Measurements from ENCODE around the gene RNF4. TPM values are rescaled to one million over a fixed set of nuclear protein-coding genes. Genes with fewer than 3 reads are reported as not detected.
"Not testable (repeated sequence)": the region's sequence is repeated elsewhere in the genome, so short reads cannot be mapped to it uniquely, and the experiment has no call there.

Gene RNF4
- total and polyA plus RNA-seq, 2 experiments from 2014 or later = 56.8 to 58.7 TPM

GRCh38 chr4:2510351-2511259, 41.7 kb downstream of the RNF4 start:
- H3K36me3 ChIP-seq = peaks cover 30% of the 10 kb centered on the region
- TF ChIP-seq CTCF (IDR thresholded peaks at IDR 0.05; ENCODE audit: low read depth, low read length) = no peak
- DNase-seq (ENCODE audit: low read depth in 1 of 2, low spot score in 1 of 2) = no peak

GRCh38 chr4:2511645-2512131, 42.8 kb downstream of the RNF4 start:
- Histone ChIP-seq H3K4me1 (ENCODE audit: low read depth) (no peaks in the 10 kb centered on the region), H3K36me3 (peaks cover 30% of the 10 kb centered on the region), H3K9me3 (ENCODE audit: low read depth) (no peaks in the 10 kb centered on the region), H3K27ac (no peak overlapping the region), H3K4me3 (no peak overlapping the region), H3K27me3 (no peaks in the 10 kb centered on the region)
- no peak for TF ChIP-seq CTCF (IDR thresholded peaks at IDR 0.05; ENCODE audit: low read depth, low read length)
- no peak for DNase-seq (ENCODE audit: low read depth in 1 of 2, low spot score in 1 of 2)

More at GRCh38 chr4:2510351-2511259, 41.7 kb downstream of the RNF4 start:
- Histone ChIP-seq H3K4me3 (no peak overlapping the region), H3K4me1 (ENCODE audit: low read depth) (no peaks in the 10 kb centered on the region), H3K9me3 (ENCODE audit: low read depth) (no peaks in the 10 kb centered on the region), H3K27ac (no peak overlapping the region), H3K27me3 (no peaks in the 10 kb centered on the region)

- no peak overlapping the region for H3K4me3 ChIP-seq
- no peak overlapping the region for H3K27ac ChIP-seq
- H3K36me3 ChIP-seq = peaks cover 30% of the 10 kb centered on the region
- no peak for TF ChIP-seq CTCF (IDR thresholded peaks at IDR 0.05; ENCODE audit: low read depth, low read length)
- DNase-seq (ENCODE audit: low read depth in 1 of 2, low spot score in 1 of 2) = no peak
- H3K9me3 ChIP-seq (ENCODE audit: low read depth) = no peaks in the 10 kb centered on the region
- no peaks in the 10 kb centered on the region for H3K27me3 ChIP-seq
- no peaks in the 10 kb centered on the region for H3K4me1 ChIP-seq (ENCODE audit: low read depth)
Observed at GRCh38 chr4:2512396-2513135, 43.7 kb downstream of the RNF4 start.

- H3K27me3 ChIP-seq; DNase-seq (ENCODE audit: low read depth in 1 of 2, low spot score in 1 of 2); H3K27ac ChIP-seq; H3K9me3 ChIP-seq (ENCODE audit: low read depth); H3K4me1 ChIP-seq (ENCODE audit: low read depth); H3K4me3 ChIP-seq: not testable (repeated sequence)
- H3K36me3 ChIP-seq = peaks cover 26% of the 10 kb centered on the region
Observed at GRCh38 chr4:2514193-2514592, 45.3 kb downstream of the RNF4 start.

- H3K27ac ChIP-seq; H3K4me3 ChIP-seq; H3K4me1 ChIP-seq (ENCODE audit: low read depth); H3K9me3 ChIP-seq (ENCODE audit: low read depth); H3K27me3 ChIP-seq; DNase-seq (ENCODE audit: low read depth in 1 of 2, low spot score in 1 of 2): not testable (repeated sequence)
- peaks cover 24% of the 10 kb centered on the region for H3K36me3 ChIP-seq
Observed at GRCh38 chr4:2514944-2515343, 46.0 kb downstream of the RNF4 start.

- Histone ChIP-seq H3K4me1 (ENCODE audit: low read depth) (no peaks in the 10 kb centered on the region), H3K36me3 (peaks cover 19% of the 10 kb centered on the region), H3K27ac (peak overlapping the region; percentile 51), H3K9me3 (ENCODE audit: low read depth) (no peaks in the 10 kb centered on the region), H3K27me3 (no peaks in the 10 kb centered on the region), H3K4me3 (no peak overlapping the region)
- no peak for TF ChIP-seq CTCF (IDR thresholded peaks at IDR 0.05; ENCODE audit: low read depth, low read length)
- peak in 1 of 2 donors; percentile 36 for DNase-seq (ENCODE audit: low read depth in 1 of 2, low spot score in 1 of 2)
Observed at GRCh38 chr4:2515830-2516550, 47.1 kb downstream of the RNF4 start.
